Keratinocyte (primary cell): ENCODE measurements around the gene PEX7. TPM values are rescaled to one million over a fixed set of nuclear protein-coding genes. Genes with fewer than 3 reads are reported as not detected.

ENCODE experiments used
- DNase-seq: peaks from one replicate; pipeline ENCODE4 v3.0.0-alpha.2; 2011; ENCODE audit warnings: low read depth, missing footprints, low spot score
- FAIRE-seq: peaks from 2 replicates; lab custom pipeline; 2011; peaks lifted over from hg19 to GRCh38; lab: Jason Lieb, UNC
- H2AFZ ChIP-seq: 2 replicates; pipeline ENCODE4 v1.6.0; 2012; ENCODE audit warnings: low read length, control low read depth, inconsistent platforms; ENCODE audit not compliant: control insufficient read depth
- H3K27ac ChIP-seq: 2 replicates; pipeline ENCODE4 v1.5.1; 2011; ENCODE audit warnings: low read length; ENCODE audit not compliant: control insufficient read depth, insufficient read depth
- H3K27me3 ChIP-seq: 3 replicates; pipeline ENCODE4 v1.6.0; 2011; ENCODE audit warnings: low read length; ENCODE audit not compliant: control insufficient read depth, insufficient read depth; ENCODE audit errors: extremely low read depth
- H3K36me3 ChIP-seq, 2 experiments: 2 replicates in 1 of 2; 3 replicates in 1 of 2; pipeline ENCODE4 v1.5.1; 2011; ENCODE audit warnings: low read length in 2 of 2, mild to moderate bottlenecking in 1 of 2; ENCODE audit not compliant: control insufficient read depth in 2 of 2, insufficient read depth in 2 of 2; ENCODE audit errors: extremely low read depth in 1 of 2
- H3K4me1 ChIP-seq: 3 replicates; pipeline ENCODE4 v1.5.1; 2011; ENCODE audit warnings: low read length; ENCODE audit not compliant: control insufficient read depth, insufficient read depth; ENCODE audit errors: extremely low read depth
- H3K4me2 ChIP-seq: 3 replicates; pipeline ENCODE4 v1.6.0; 2011; ENCODE audit warnings: low read depth, low read length; ENCODE audit not compliant: control insufficient read depth, insufficient read depth; ENCODE audit errors: extremely low read depth
- H3K4me3 ChIP-seq, 3 experiments: fragments of 200-600 bp in 1 of 3; sonication (generic) in 1 of 3; 2 replicates in 2 of 3; 3 replicates in 1 of 3; pipeline ENCODE4 v1.5.1; 2011 to 2016; ENCODE audit warnings: low read length in 3 of 3, mild to moderate bottlenecking in 3 of 3, control low read depth in 2 of 3, inconsistent platforms in 1 of 3, low read depth in 1 of 3, mixed read lengths in 1 of 3, mixed run types in 1 of 3, moderate library complexity in 1 of 3; ENCODE audit not compliant: control insufficient read depth in 2 of 3, insufficient read depth in 2 of 3; ENCODE audit errors: extremely low read depth in 1 of 3
- H3K79me2 ChIP-seq: 2 replicates; pipeline ENCODE4 v1.6.0; 2012; ENCODE audit warnings: low read length; ENCODE audit not compliant: control insufficient read depth, insufficient read depth
- H3K9ac ChIP-seq: 3 replicates; pipeline ENCODE4 v1.6.0; 2011; ENCODE audit warnings: low read length; ENCODE audit not compliant: control insufficient read depth, insufficient read depth; ENCODE audit errors: extremely low read depth
- H3K9me1 ChIP-seq: 3 replicates; pipeline ENCODE4 v1.6.0; 2011; ENCODE audit warnings: low read length; ENCODE audit not compliant: control insufficient read depth, insufficient read depth; ENCODE audit errors: extremely low read depth
- H3K9me3 ChIP-seq: 2 replicates; pipeline ENCODE4 v1.5.1; 2012; ENCODE audit warnings: low read depth, low read length; ENCODE audit not compliant: control insufficient read depth
- H4K20me1 ChIP-seq: 3 replicates; pipeline ENCODE4 v1.6.0; 2011; ENCODE audit warnings: low read length; ENCODE audit not compliant: control insufficient read depth, insufficient read depth; ENCODE audit errors: extremely low read depth
- CTCF ChIP-seq, 3 experiments: IDR thresholded peaks in 1 of 3; conservative IDR thresholded peaks in 1 of 3; optimal IDR thresholded peaks in 1 of 3; 2 replicates in 2 of 3; 3 replicates in 1 of 3; pipeline versions ENCODE3 to v1.5.1; 2011; ENCODE audit warnings: low read length in 3 of 3, mild to moderate bottlenecking in 3 of 3, moderate library complexity in 2 of 3, control low read depth in 1 of 3, inconsistent platforms in 1 of 3; ENCODE audit not compliant: insufficient read depth in 2 of 3; ENCODE audit errors: extremely low read depth in 1 of 3
- EZH2 ChIP-seq: IDR thresholded peaks from one replicate; pipeline ENCODE4 v1.6.1; 2012; ENCODE audit warnings: inconsistent platforms, mild to moderate bottlenecking, low read length, moderate library complexity
- dilution Hi-C: fragments of 300-500 bp; cut with MboI; formaldehyde crosslinking; loops from one replicate; pipeline ENCODE4 v1.7.0; 2020; ENCODE audit warnings: low sequenced_read_pairs; ENCODE audit not compliant: extremely low pct_ligation_motif_present
- polyA plus RNA-seq, 5 experiments: library from polyadenylated mRNA; depleted of rRNA in 3 of 5; stranded (reverse) in 3 of 5; stranded (forward) in 1 of 5; unstranded in 1 of 5; fragments of >200 nt; gene quantifications; 1 replicate in 1 of 5; 2 replicates in 3 of 5; 3 replicates in 1 of 5; pipeline versions ENCODE4 v1.2.1 to v1.2.3, GENCODE V29; 2011 to 2012; ENCODE audit warnings: missing spikeins in 2 of 5, low read depth in 1 of 5, low replicate concordance in 1 of 5

PEX7 gene
- polyA plus RNA-seq, 1 donor (not counting 4 experiments of a cell fraction or from before 2014, with no cell fraction given) = 15.6 TPM

- Histone ChIP-seq H3K79me2 (no peaks in the 10 kb centered on the region), H2AFZ (no peak overlapping the region), H4K20me1 (no peaks in the 10 kb centered on the region), H3K4me3 (no peak overlapping the region), H3K27me3 (peaks cover 37% of the 10 kb centered on the region), H3K9me1 (no peaks in the 10 kb centered on the region), H3K27ac (no peak overlapping the region), H3K4me2 (no peak overlapping the region), H3K9ac (no peak overlapping the region), H3K36me3 (peaks cover 2 to 9% of the 10 kb centered on the region in 2 experiments), H3K9me3 (no peaks in the 10 kb centered on the region), H3K4me1 (peaks cover 8% of the 10 kb centered on the region)
- dilution Hi-C loops = no loop called here
- FAIRE-seq = no peak
- no peak for DNase-seq
- TF ChIP-seq CTCF (optimal IDR thresholded peaks at IDR 0.05 in 1 of 3, IDR thresholded peaks at IDR 0.05 in 1 of 3, conservative IDR thresholded peaks at IDR 0.05 in 1 of 3; ENCODE audit: extremely low read depth in 1 of 3, insufficient read depth in 2 of 3, low read length in 3 of 3) (no peak), EZH2 (no peak)
These were observed 96.3 kb downstream of the PEX7 start for GRCh38 chr6:136918706-136919105.

GRCh38 chr6:136920216-136920615 lies 97.8 kb downstream of the PEX7 start:
- H2AFZ ChIP-seq = no peak overlapping the region
- H3K9me3 ChIP-seq = no peaks in the 10 kb centered on the region
- no peak for FAIRE-seq
- no peak overlapping the region for H3K4me3 ChIP-seq
- H3K4me1 ChIP-seq = peaks cover 8% of the 10 kb centered on the region
- peak overlapping the region; percentile 85 for H3K4me2 ChIP-seq
- peaks cover 44% of the 10 kb centered on the region for H3K27me3 ChIP-seq
- H4K20me1 ChIP-seq = no peaks in the 10 kb centered on the region
- H3K27ac ChIP-seq = no peak overlapping the region
- no peak for DNase-seq
- no peaks in the 10 kb centered on the region for H3K9me1 ChIP-seq
- H3K36me3 ChIP-seq = peaks cover 2 to 9% of the 10 kb centered on the region in 2 experiments
- dilution Hi-C loops = no loop called here
- H3K79me2 ChIP-seq = no peaks in the 10 kb centered on the region
- H3K9ac ChIP-seq = no peak overlapping the region
- no peak for TF ChIP-seq EZH2
- TF ChIP-seq CTCF (optimal IDR thresholded peaks at IDR 0.05 in 1 of 3, IDR thresholded peaks at IDR 0.05 in 1 of 3, conservative IDR thresholded peaks at IDR 0.05 in 1 of 3; ENCODE audit: extremely low read depth in 1 of 3, insufficient read depth in 2 of 3, low read length in 3 of 3) = no peak
